NCI-H748 (cell line): ENCODE results near the gene BMP2K.

ENCODE experiments used
- DNase-seq: peaks from one replicate; lab custom pipeline; 2025; ENCODE audit not compliant: unreplicated experiment; lab: John Stamatoyannopoulos, UW

BMP2K gene

DNA sequence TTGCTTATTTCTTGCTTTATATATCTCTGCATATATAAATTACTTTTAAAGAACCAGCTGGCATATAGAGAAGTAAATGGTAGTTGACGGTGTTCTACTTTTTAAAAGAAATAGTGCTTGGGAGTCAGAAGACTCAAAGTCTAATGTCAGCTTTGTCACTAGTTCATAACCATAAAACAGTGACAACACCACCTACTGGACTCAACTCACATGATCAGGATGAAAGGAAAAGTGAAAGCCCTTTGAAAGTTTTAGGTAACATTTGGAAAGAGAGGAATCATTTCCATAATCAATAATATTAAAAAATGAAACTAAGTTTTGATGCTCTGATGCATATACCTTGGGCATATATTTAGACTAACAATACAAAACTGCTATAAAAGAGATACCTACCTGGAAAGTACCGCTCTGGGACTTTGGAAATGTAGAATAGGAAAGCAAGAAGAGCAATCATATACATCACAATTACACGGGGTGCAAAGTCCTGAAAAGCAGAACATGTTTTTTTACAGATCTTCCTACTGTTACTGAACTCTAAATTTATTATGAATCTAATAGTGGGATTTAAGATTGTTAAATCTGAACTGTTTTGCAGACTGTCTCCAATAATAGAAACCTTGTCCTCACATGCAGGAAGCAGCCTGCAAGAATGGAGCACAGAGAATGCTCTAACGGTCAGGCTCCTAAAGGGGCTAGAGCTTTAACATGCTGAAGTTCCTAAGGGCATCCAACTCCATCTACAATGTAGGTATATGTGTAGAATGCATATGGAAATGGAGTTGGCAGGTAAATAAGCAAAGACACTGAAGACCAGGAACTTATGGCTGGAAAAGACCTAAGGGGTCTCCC lies 147.5 kb downstream of the BMP2K start:
- DNase-seq = no peak

DNA sequence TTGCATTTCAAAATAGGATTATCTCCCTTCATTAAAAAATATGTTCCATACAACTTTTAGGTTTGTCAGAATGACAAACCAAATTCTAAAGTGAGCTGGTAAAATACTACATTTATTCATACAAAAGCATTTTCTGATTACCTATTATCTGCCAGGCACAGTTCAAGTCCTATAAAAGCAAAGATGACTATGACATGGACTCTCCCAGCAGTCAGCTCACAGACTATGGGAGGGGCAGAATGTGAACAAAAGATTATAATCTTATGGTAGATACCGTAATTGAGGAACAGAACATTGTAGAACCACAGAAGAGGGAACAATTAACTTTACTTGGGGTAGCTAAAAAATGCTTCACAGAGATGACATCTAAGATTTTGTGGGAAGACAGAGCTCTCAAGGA lies 150.7 kb downstream of the BMP2K start:
- no peak for DNase-seq

DNA sequence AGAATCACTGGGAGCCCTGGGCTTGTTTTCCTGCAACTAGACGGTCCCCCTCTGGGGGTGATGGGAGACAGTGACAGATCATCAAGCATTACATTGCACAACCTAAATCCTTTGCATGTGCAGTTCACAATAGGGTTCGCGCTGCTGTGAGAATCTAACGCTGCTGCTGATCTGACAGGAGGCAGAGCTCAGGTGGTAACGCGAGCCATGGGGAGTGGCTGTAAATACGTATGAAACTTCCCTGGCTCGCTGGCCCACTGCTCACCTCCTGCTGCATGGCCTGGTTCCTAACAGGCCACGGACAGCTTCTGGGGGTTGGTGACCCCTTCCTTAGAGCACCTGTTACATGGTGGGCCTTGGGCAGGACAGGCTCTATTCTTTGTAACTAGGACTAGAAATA lies 152.7 kb downstream of the BMP2K start:
- no peak for DNase-seq

DNA sequence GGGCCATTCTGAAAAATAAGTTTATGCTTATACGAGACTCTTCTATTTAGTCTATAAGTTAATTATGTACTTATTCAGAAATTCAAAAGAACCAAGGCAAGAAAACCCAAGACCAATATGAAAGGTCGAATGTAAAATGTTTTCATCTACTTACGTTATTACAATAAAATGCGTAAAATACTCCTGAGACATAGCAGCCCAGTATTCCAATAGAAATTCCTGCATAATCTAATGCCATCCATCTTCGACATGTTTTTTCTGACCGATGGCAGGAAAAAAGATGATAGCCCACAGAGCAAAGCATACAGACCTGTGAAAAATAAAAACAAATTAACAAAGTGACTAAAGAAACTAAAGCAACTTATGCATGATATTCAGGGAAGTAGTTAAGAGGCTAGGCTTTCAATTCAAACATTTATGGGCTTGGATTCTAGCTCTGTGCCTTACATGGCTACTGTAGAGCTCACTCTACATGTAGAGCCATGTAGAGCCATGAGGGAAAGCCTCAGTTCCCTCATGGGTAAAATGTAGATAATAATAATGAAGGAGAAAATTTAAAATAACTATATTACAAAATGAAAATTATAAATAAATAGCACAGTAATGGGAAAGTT lies 154.0 kb downstream of the BMP2K start:
- DNase-seq = no peak

DNA sequence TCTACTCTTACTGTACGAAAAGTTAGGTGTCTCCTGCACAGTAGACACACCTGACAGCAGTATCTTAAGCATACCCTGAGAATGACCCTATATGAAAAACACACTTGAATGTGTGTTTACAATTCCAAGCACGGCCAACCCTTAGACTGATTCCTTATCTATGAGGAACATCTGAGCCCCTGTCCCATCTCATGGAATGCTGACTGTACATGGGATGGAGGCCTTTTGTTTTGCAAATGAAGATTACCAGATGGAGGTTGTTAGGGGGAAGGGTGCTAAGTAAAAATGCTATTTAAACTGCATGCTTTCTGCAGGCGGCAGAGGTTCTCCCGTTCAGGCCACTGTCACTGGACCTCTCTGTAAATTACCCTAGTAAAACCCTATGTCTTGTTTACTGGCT lies 160.8 kb downstream of the BMP2K start:
- DNase-seq = no peak

DNA sequence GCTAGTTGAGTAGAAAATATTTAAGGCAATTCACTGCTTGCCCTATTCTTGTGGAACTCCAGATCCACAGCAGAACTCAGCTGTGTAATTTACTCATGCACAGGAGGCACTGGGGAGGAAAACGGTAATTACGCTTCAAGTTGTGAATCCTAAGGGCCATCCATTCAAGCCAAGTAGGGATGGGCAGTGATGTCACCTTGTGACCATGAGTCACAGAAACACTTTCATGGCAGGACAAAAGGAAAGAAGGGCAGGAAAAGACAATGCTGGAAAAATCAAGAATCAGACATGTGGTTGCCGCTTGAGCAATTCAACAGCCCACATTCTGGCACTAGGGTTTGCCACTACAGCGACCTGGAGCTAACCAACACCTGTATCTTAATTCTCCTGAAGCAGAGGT lies 161.7 kb downstream of the BMP2K start:
- peak; percentile 54 for DNase-seq

DNA sequence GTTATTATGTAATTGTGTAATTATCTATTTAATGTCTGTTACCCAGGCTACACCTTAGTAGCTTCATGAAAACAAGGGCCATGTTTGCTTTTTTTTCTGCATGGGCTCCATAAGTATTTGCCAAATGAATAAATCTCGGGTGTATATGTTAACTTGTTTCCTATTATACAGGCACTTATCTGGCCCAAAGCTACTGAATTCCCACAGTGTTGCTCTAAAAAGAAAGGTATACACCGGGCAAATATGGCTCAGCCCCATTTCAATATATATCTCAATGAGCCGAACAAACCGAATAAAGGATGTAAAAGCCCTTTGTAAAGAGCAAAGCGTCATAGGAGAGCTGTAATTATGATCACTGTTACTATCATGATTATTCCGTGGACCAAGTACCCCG lies 162.3 kb downstream of the BMP2K start:
- peak; percentile 56 for DNase-seq

DNA sequence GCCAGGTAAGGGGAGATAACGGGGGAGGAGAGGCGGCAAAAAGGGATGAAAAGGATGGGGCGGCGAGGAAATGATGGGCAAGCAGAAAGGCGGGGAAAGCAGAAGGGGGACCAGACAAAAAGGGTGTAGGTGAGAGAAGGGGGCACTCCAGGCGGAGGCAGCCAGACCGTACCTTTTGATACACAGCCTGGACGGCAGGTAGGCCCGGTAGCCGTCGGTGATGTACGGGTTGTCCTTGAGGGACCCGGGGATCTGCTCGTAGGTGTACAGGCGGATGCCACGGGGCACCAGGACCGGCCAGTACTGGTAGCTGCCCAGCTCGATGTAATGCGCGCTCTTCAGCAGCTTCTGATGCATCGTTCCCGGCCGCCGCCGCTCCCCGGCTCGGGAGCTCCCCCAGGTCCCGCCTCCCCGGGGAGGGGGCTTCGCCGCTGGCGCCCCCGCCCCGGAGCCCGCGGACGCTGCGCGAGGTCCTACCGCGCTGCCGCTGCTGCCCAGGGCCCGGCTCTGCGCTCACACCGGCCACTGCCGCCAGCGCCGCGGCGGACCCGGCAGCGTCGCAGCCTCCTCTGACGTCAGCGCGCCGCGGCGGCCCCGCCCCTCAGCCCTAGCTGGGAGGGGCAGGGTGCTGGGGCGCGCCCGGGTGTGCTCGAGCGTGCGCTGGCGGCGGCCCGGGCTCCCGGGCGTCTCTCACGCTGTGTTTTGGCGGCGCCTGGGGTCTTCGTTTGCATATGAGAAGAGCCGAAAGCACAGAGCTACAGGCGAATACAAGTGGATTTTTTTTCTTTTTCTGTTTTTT lies 162.9 kb downstream of the BMP2K start, which contains the start of gene PAQR3:
TSS of gene PAQR3 (minus strand) at position 571 of the 799 bp plus-strand sequence. CDS start at position 357, 214 bp downstream.
- peak; percentile 87 for DNase-seq

DNA sequence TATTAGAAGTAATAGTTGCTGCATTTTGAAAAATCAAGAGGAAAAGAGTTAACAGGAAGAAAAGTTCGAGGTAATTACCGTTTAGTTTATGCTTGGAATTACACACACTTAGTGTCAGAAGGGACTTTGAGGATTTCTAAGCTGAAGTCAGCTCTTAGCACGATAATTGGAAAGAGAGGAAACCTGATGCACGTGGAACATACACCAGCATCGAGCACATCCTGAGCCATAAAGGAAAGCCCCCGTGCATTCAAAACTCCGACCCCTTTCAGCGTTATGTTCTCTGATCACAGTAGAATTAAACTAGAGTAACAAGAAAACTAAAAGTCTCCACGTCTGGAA lies 163.5 kb downstream of the BMP2K start:
- DNase-seq = peak; percentile 72

DNA sequence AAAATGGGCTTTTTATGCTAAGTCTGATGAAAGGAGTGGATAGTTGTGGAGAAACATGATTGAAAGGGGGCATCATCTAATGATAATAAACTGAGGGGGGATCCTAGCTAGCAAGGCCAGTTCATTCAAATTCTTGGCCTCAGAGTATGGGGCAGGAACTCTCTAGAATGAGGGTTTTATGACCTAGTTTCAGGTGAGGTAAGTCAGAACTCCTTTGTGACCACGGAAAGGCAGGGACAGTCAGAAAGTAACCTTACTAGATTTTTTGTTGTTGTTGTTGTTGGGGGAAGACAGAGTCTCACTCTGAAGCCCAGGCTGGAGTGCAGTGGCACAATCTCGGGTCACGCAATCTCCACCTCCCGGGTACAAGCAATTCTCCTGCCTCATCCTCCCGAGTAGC lies 164.6 kb downstream of the BMP2K start:
- DNase-seq = no peak

DNA sequence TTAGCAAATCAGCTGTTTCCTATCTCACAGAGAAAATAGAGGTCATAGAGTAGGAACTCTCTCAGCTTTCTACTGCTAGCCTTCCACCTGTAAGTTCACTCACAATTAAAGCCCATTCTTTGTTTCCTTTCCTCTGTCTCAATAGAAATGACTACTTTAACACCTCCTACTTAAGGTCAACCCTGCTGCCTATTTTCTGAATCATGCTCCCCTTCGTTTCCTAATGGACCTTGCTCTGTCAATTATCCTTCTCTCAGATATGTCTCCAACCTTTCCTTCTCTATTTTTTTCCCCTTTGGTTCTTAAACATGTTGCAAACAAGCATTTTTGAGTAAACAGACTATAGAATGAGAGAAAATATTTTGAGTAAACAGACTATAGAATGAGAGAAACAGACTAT lies 168.2 kb downstream of the BMP2K start:
- DNase-seq = no peak

DNA sequence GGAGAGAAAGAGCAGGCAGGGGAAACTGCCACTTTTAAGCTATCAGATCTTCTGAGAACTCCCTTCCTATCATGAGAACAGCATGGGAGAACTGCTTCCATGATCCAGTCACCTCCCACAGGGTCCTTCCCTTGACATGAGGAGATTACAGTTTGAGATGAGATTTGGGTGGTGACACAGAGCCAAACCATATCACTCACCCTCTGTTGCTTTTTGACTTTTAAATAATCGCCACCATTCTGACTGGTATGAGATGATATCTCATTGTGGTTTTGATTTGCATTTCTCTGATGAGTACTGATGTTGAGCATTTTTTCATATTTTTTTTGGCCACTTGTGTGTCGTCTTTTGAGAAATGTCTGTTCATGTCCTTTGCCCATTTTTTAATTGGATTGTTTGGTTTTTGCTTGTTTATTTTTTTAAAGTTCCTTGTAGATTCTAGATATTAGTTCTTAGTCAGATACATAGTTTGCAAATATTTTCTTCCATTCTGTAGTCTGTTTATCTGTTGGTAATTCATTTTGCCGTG lies 169.6 kb downstream of the BMP2K start:
- no peak for DNase-seq

DNA sequence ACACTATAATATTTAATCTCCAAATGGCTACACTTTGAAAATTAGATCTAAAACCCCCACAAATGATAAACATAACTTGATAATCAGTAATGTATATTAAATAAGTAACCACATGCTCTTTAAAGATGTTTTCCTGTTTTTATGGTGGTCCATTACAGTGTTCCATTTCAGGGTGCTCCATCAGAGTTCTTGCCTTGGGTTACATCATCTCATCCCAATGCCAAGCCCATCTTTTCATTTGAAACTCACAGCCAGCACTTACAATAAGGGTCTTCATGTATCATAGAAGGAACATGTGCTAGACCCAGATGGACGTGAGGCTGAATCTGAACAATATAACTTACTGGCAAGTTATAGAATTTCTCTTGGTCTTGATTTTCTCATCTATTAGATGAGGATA lies 173.6 kb downstream of the BMP2K start:
- no peak for DNase-seq

DNA sequence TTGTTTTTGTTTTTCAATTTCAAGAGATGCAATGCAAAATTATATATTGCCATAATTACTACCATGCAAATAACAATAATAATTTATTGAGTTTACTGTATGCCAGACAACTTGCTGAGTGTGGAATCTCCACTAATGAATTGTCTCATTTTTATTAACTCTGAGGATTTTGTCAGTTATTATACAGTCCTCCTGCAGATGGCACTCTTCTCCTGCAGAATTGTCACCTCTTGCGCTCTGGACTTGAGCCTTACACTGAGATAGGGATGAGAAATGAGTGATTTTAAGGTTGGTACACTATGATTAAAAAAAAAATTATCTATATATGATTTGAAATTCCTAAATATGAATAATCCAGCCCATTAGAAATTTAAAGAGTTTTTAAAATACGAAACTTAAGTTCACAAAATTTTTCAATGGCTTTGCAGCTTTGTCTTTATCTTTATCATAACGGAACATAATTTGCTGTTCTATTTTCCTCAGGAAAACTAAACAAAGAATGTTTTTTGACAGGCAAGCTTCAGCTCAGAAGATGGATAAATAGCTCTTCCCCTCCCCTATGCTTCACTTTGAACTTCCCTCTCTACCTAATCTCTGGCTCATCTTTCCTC lies 175.8 kb downstream of the BMP2K start:
- peak; percentile 52 for DNase-seq

DNA sequence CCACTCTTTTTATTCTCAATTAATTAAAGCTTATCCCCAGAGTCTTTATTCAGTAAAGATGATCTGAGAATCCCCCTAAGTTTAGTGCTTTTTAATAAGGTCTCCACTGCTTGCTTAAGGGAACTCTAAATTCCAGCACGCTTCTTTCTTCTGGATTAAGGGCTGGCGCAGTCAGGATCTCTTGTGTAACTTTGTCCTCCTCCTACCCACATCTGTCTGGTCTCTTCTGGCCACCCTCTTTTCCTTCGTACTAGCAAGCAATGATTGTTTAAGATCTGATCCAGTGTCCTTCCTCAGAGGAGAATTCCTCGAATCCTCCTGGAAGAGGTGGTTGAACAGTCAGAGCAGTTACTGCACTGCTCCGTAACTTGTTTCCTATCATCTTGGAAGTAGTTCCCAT lies 177.1 kb downstream of the BMP2K start:
- DNase-seq = no peak

DNA sequence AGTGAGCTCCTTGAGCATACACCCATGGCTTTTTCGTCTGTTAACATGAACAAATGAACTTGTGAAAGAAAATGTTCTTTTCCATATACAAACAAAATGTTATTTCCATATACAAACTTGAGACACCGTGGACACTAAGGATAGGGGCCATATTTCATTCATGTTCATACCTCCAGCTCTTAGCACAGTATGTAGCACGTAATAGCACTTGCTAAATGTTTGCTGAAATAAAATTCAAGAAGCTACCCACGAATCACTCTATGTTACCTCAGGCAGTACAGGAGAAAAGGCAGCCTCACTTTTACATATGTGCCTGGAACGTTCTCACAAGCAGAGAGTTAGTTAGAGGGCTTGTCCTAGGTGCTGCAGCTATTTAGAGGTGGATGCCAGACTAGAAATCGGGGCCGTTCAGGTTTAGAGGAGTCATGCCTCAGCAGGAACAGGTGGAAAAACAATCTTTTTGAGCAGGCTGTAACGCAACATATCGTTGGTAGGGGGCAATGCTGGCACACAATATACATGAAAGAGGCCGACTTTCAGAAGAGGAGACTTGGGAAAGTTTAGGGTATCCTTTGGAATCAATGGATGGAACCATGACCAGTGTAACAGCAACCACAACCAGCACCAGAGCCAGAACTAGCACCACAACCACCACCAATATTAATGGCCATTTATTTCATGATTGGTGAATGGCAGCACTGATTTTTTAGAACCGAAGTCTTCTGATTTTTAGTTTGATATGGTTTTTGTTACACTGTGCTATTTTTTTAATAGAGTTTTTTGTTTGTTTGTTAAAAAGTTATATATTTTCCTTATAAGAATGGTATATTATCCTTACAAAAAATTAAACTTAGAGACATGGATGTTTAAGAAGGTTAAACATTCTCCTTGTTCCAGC lies 177.9 kb downstream of the BMP2K start:
- DNase-seq = peak; percentile 71

DNA sequence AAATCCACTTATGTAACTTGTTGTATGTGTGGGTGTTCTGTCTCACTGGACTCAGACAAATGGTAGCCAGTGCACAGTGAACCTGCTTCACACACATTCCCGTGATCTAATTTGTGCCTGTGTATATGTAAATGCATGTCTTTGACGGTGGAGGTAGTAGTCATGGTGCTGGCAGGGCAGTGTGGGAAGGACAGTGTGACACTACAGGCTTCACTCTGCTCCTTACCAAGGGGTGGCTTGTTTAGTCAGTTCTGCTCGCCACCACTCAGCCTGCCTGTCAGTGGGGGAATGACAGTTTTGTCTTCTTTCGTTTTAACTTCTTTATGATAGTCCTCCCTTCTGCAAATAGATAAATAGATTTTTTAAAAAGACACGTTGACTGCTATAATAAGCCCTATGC lies 180.8 kb downstream of the BMP2K start:
- DNase-seq = no peak

DNA sequence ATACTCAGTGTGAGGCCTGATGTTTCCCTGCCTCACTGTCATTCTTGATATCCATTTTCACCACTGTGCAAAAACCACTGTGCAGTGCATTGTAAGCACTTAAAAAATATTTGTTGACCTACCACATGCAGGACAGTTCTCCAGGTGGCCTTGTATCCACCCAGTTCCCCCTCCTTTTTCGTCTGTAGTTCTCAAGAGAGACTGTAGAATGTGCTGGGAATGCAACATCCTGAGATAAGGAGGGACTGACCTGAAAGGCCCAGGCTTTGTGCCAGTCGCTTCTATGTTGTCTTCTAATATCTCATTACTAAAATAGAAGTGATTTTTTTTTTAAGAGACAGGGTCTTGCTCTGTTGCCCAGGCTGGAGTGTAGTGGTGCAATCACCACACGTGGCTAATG lies 184.8 kb downstream of the BMP2K start:
- no peak for DNase-seq
